NCI-H128 (cell line): ENCODE data around the gene CLSTN3.
"Not testable (repeated sequence)": the region's sequence is repeated elsewhere in the genome, so short reads cannot be mapped to it uniquely, and the experiment has no call there.

Source experiments
- DNase-seq: peaks from one replicate; lab custom pipeline; 2025; ENCODE audit not compliant: unreplicated experiment; lab: John Stamatoyannopoulos, UW

Gene CLSTN3

GRCh38 chr12:7103837-7104584 lies 26.2 kb upstream of the CLSTN3 start:
- no peak for DNase-seq

DNA sequence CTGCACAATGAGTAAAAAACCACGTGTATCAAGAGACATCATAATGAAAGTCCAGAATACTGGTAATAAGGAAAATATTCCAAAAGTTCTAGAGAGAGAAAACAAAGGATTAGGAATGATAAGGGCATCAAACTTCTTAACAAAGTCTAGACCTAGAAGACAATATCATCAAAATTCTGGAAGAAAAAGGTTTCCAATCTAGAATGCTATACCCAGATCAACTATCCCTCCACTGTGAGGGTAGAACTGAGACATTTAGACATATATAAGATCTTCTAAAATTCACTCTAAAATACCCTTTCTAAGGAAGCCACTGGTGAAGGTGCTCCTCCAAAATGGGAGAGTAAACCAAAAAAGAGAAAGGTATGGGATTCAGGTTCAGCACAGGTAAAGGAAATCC lies 24.1 kb upstream of the CLSTN3 start:
- DNase-seq: no peak

- DNase-seq: not testable (repeated sequence)
These were observed 23.0 kb upstream of the CLSTN3 start for GRCh38 chr12:7107181-7107580.

DNA sequence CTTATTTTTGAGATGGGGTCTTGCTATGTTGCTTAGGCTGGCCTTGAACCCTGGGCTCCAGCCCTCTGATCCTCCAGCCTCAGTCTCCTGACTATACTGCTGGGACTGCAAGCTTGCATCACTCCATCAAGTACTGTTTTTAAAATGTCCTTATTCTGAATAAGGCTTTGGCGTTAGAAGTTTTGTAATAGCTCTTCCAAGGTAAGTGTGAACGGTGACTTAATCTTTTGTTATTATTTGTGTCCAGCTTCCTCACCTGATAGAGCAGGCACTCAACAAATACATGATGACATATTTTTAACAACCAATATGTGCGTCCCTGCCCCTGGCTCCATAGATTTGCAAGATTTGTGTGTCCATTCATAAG lies 22.6 kb upstream of the CLSTN3 start:
- no peak for DNase-seq

GRCh38 chr12:7108003-7108795 lies 22.0 kb upstream of the CLSTN3 start:
- DNase-seq: no peak

- DNase-seq: peak; percentile 80
These were observed 21.2 kb upstream of the CLSTN3 start, which contains the start of gene C1RL for GRCh38 chr12:7108796-7109571. C1RL (minus strand) TSS chr12:7109214; CDS start chr12:7109180, 34 bp downstream.

- DNase-seq: no peak
These were observed 20.6 kb upstream of the CLSTN3 start for GRCh38 chr12:7109572-7109920.

DNA sequence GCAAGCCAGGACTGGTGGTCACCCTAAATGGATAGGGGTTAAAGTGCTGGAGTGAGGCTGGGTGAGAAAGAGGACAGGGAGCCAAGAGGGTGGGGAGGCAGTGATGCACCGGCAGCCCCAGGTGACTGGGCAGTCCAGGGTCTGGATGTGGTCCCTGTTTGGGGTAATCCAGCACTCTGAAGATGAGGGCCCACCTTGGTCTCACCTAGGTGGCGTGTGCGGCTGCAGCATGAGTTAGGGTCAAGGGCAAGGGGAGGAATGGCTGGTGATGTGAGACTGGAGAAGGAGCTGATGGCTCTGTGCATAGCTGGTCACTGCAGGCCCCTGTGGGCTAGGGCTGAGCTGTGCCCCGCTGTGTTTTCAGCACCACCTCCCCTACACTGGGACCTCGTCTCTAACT lies 19.5 kb upstream of the CLSTN3 start:
- DNase-seq: no peak

GRCh38 chr12:7112041-7112440 lies 18.1 kb upstream of the CLSTN3 start:
- DNase-seq: no peak

DNA sequence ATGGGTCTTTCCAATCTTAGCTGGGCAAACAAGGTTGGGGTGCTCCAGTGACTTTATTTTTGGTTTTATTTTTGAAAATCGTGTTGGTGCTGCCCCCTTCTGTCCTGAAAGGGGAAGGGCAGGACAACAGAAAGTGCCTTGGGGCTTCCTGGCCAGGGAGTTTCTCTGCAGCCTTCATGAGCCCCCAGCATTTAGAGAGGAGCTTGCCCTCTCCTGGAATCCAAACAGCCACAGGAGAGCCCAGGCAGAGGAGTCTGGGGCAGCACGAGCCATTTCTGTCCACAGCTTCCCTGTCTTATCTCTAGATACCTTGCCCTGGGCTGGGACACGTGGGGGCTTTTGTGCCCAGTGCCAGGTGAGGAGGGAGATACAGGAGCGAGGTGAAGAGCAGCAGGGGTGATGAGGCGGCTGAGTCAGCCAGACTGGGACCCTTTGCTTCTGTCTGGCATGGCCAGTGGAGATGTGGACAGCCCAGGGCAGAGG lies 16.7 kb upstream of the CLSTN3 start:
- DNase-seq: peak; percentile 29

- no peak for DNase-seq
These were observed 16.2 kb upstream of the CLSTN3 start for GRCh38 chr12:7114008-7114407.

- no peak for DNase-seq
These were observed 15.3 kb upstream of the CLSTN3 start for GRCh38 chr12:7114851-7115250.

GRCh38 chr12:7116196-7116595 lies 14.0 kb upstream of the CLSTN3 start:
- DNase-seq: no peak

GRCh38 chr12:7116916-7117315 lies 13.3 kb upstream of the CLSTN3 start:
- DNase-seq: no peak

DNA sequence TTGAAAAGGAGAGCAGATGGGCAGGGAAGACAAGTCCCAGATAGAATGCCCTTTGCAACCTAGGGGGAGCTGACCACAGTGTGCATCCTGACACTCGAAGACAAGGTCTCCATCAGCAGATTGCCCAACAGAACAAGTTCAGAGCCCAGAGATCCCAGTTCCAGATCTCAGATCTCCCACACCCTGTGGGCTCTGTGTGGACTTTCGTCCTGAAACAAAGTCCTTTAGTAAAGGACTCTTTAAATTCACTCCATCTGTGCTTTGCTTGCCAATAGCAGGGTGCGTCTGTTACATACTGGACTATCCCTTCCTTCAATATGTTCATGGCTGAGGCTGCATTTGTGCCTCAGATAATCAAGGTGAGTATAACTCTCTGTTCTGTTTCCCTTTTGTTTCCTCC lies 12.5 kb upstream of the CLSTN3 start:
- no peak for DNase-seq

GRCh38 chr12:7118881-7119280 lies 11.3 kb upstream of the CLSTN3 start:
- DNase-seq: no peak

- DNase-seq: no peak
These were observed 10.0 kb upstream of the CLSTN3 start for GRCh38 chr12:7120166-7120565.

DNA sequence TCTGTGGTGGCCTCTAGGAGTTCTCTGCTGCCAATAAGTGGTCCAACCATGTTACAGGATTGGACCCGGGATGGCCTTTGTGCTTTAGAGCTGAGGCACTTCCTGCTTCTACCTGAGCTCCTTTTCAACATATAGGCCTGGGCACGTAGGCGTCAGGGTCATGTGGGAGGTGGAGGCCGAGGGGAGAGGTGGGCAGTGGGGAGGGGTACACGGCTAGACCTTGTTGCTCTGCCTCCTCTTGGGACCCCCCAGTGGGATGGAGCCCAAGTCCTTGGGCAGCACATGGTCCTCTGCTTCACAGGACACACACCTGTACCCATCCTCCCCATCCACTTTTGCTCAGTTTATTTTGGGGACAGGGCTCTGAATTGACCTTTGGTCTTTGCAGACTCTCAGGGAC lies 8.8 kb upstream of the CLSTN3 start:
- no peak for DNase-seq

GRCh38 chr12:7122811-7123769 lies 7.1 kb upstream of the CLSTN3 start:
- no peak for DNase-seq

DNA sequence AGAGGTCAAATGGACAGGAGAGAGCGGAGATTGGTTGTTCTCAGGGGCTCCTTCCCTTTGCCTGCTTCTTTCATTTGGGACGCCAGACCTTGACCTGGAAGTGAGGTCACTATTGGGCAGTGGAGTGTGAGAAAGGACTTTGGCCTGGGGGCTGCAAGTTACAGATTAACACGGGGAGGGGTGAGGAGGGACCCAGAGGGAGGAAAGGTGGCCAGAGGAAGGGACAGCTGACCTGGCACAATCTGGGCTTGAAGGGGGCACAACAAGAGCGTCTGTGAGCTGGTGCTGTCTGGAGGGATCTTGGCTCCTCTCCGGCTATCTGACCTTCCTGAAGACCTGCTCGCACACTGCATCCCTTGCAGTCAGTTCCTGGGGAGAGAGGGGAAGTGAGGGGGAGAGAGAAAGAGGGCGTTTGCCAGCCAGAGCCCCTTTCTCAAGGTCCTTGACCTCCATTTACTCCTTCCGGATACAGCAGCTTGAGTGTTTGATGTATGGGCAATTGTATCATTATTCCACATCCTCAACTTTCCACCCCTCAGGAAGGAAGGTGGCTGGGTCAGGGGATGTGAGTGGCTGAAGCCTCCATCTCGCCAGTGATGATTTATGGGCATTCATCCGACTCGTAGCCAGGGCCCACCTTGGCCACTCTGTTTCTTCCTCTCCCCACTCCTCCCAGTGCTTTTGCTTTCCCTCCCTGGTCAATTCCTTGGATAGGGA lies 6.2 kb upstream of the CLSTN3 start:
- no peak for DNase-seq
